Left lung (tissue), 10 donors: ENCODE results near the gene NGB. TPM values are rescaled to one million over a fixed set of nuclear protein-coding genes. Genes with fewer than 3 reads are reported as not detected.

Experiments
- ATAC-seq: fragments of 200-7000 bp; cut with Tn5 transposase; one replicate; pipeline ENCODE4 v1.9.1; 2020; ENCODE audit warnings: moderate library complexity
- DNase-seq, 4 donors: peaks; one replicate each; pipeline ENCODE4 v3.0.0-alpha.2; 2013 to 2020
- H3K27ac ChIP-seq, 2 donors: fragments of 200-600 bp; sonication (generic) in 1 of 2; one replicate each; pipeline versions ENCODE4 v1.5.0 to v1.8.0; 2020 to 2021
- H3K27me3 ChIP-seq, 2 donors: fragments of 200-600 bp; sonication (generic) in 1 of 2; one replicate each; pipeline versions ENCODE4 v1.5.0 to v1.8.0; 2020 to 2021
- H3K36me3 ChIP-seq, 2 donors: fragments of 200-600 bp; sonication (generic) in 1 of 2; one replicate each; pipeline versions ENCODE4 v1.5.0 to v1.8.0; 2020 to 2021
- H3K4me1 ChIP-seq, 2 donors: fragments of 200-600 bp; one replicate each; pipeline ENCODE4 v1.8.0; 2021
- H3K4me3 ChIP-seq, 2 donors: fragments of 200-600 bp; sonication (generic) in 1 of 2; one replicate each; pipeline versions ENCODE4 v1.5.0 to v1.8.0; 2020 to 2021; ENCODE audit warnings: mild to moderate bottlenecking in 1 of 2
- H3K9me3 ChIP-seq, 2 donors: fragments of 200-600 bp; sonication (generic) in 1 of 2; one replicate each; pipeline versions ENCODE4 v1.5.0 to v1.8.0; 2020 to 2021
- CTCF ChIP-seq, 2 donors: fragments of 200-600 bp; sonication (generic) in 1 of 2; IDR thresholded peaks; one replicate each; pipeline versions ENCODE4 v1.5.0 to v1.8.0; 2021; ENCODE audit warnings: antibody characterized with exemption in 2 of 2
- intact Hi-C, 2 donors: fragments of 100-400 bp; cut with DNase I; formaldehyde crosslinking; loops; one replicate each; pipeline versions ENCODE4 v1.11.2 to v1.14.2; 2022
- polyA plus RNA-seq, 6 donors: library from polyadenylated mRNA; unstranded; fragments of 120-200 nt; gene quantifications; one replicate each; pipeline ENCODE4 v1.2.1, GENCODE V29; 2013; ENCODE audit not compliant: insufficient read length in 6 of 6
- total RNA-seq, 2 donors: library from RNA; stranded (reverse); fragmentation: NEBNext Ultra II Directional; extraction: Animal tissue kit (Norgen Biotek cat#: 25700); gene quantifications; one replicate each; pipeline ENCODE4 v1.2.1, GENCODE V29; 2021
- donor health status: DM: no; HTN: yes; CAD: no.
- donor health status: DM: no; HTN: no; CAD: no.

Gene NGB
- total and polyA plus RNA-seq, 8 donors = not detected

- DNase-seq = no peak
- Histone ChIP-seq H3K9me3 (no peaks in the 10 kb centered on the region), H3K36me3 (peaks cover 0 to 67% of the 10 kb centered on the region in 2 donors), H3K4me1 (no peaks in the 10 kb centered on the region), H3K4me3 (no peak overlapping the region), H3K27ac (no peak overlapping the region), H3K27me3 (no peaks in the 10 kb centered on the region)
- no peak for TF ChIP-seq CTCF (IDR thresholded peaks at IDR 0.05)
- intact Hi-C loops = no loop called here
- ATAC-seq = no peak
Measured at GRCh38 chr14:77296906-77297305, 25.9 kb upstream of the NGB start.

- Histone ChIP-seq H3K4me3 (no peak overlapping the region), H3K27ac (no peak overlapping the region), H3K9me3 (no peaks in the 10 kb centered on the region), H3K4me1 (no peaks in the 10 kb centered on the region), H3K27me3 (no peaks in the 10 kb centered on the region), H3K36me3 (peaks cover 0 to 73% of the 10 kb centered on the region in 2 donors)
- DNase-seq = no peak
- TF ChIP-seq CTCF (IDR thresholded peaks at IDR 0.05) = no peak
- ATAC-seq = no peak
- intact Hi-C loops = no loop called here
Measured at GRCh38 chr14:77296155-77296554, 25.1 kb upstream of the NGB start.

GRCh38 chr14:77290705-77291104 is 19.7 kb upstream of the NGB start:
- Histone ChIP-seq H3K27me3 (no peaks in the 10 kb centered on the region), H3K4me3 (no peak overlapping the region), H3K27ac (no peak overlapping the region), H3K36me3 (peaks cover 0 to 66% of the 10 kb centered on the region in 2 donors), H3K9me3 (no peaks in the 10 kb centered on the region), H3K4me1 (no peaks in the 10 kb centered on the region)
- ATAC-seq (no peak), DNase-seq (no peak)
- no peak for TF ChIP-seq CTCF (IDR thresholded peaks at IDR 0.05)
- intact Hi-C loops = no loop called here

- H3K9me3 ChIP-seq = no peaks in the 10 kb centered on the region
- no peaks in the 10 kb centered on the region for H3K27me3 ChIP-seq
- TF ChIP-seq CTCF (IDR thresholded peaks at IDR 0.05) = no peak
- no peaks in the 10 kb centered on the region for H3K4me1 ChIP-seq
- ATAC-seq (no peak), DNase-seq (no peak)
- peaks cover 0 to 83% of the 10 kb centered on the region in 2 donors for H3K36me3 ChIP-seq
- intact Hi-C loops = no loop called here
- no peak overlapping the region for H3K4me3 ChIP-seq
- no peak overlapping the region for H3K27ac ChIP-seq
Measured at GRCh38 chr14:77286576-77286975, 15.6 kb upstream of the NGB start.

GRCh38 chr14:77284466-77284865 is 13.5 kb upstream of the NGB start:
- H3K36me3 ChIP-seq = peaks cover 0 to 88% of the 10 kb centered on the region in 2 donors
- H3K4me3 ChIP-seq = no peak overlapping the region
- H3K27ac ChIP-seq = no peak overlapping the region
- DNase-seq (no peak), ATAC-seq (no peak)
- TF ChIP-seq CTCF (IDR thresholded peaks at IDR 0.05) = no peak
- intact Hi-C loops = no loop called here
- no peaks in the 10 kb centered on the region for H3K27me3 ChIP-seq
- no peaks in the 10 kb centered on the region for H3K4me1 ChIP-seq
- H3K9me3 ChIP-seq = no peaks in the 10 kb centered on the region
